ENCODE results near the gene WFDC1.
"Not testable (repeated sequence)": the region's sequence is repeated elsewhere in the genome, so short reads cannot be mapped to it uniquely, and the experiment has no call there.

WFDC1 gene

DNA sequence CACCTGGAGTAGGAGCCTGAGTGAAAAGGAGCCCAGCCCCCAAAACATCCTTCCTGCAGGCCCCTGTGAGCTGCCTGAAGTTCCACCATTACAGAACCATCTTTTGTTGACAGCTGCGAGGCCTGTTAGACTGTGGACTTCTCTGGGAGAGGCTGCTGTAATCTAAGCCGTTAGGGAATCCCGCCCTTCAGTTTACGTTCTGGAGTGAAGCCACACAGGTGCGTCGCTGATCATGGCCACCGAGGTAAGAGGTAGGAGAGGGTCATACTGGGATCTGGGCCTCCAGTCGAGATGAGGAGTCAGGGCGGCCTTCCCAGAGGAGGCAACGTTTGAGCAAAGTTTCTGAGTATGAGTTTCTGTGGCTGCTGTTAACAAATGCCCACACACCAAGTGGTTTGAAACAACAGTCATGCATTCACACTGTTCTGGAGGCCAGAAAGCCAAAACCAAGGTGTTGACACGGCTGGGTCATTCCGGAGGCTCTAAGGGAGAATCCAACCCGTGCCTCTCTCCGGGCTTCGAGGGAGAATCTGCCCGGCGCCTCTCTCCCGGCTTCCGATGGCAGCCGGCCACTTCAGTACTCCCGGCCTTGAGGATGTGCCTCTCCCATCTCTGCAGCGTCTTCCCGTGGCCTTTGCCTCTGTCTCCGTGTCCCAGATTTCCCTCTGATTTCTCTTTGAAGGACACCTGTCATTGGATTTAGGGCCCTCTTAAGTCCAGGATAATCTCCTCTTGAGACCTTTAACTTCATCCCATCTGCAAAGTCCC is 47.0 kb downstream of the WFDC1 start:
- no peak overlapping the region for H3K27ac Mint-ChIP-seq
- H3K4me1 Mint-ChIP-seq: no peaks in the 10 kb centered on the region
- peaks cover 8% of the 10 kb centered on the region for H3K9me3 Mint-ChIP-seq
- H3K4me3 Mint-ChIP-seq: no peak overlapping the region
- no peaks in the 10 kb centered on the region for H3K27me3 Mint-ChIP-seq
- H3K36me3 Mint-ChIP-seq: peaks cover 3% of the 10 kb centered on the region

DNA sequence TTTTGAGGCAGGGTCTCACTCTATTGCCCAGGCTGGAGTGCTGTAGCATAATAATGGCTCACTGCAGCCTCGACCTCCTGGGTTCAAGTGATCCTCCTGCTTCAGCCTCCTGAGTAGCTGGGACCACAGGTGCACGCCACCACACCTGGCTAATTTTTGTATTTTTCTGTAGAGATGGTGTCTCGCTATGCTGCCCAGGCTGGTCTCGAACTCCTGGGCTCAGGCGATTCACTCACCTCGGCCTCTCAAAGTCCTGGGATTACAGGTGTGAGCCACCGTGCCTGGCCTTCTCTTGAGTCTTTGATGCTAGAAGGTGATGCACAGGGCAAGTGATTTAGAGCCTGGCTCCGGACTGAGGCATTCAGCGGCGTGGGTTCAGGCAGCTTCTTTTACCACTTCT is 49.1 kb downstream of the WFDC1 start:
- H3K36me3 Mint-ChIP-seq, H3K4me1 Mint-ChIP-seq, H3K27ac Mint-ChIP-seq, H3K27me3 Mint-ChIP-seq, H3K9me3 Mint-ChIP-seq, H3K4me3 Mint-ChIP-seq: not testable (repeated sequence)

DNA sequence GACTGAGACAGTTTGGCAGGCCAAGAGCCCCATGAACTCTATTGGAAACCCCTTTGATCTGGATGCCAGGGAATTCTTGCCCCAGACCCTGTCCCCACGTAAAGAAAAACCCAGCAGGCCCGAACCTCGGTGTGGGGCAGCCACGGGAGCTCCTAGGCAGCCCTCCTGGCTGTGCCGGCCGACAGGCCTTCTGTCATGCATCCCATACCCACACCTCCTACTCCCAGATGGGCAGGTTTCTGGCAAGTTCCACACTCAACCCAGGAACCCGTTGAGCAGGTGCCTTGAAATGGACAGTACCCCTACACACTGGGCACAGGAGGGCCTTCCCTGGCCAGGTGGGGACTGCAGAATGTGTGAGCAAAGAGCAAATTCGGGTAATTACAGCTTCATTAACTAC is 50.1 kb downstream of the WFDC1 start:
- no peaks in the 10 kb centered on the region for H3K4me1 Mint-ChIP-seq

DNA sequence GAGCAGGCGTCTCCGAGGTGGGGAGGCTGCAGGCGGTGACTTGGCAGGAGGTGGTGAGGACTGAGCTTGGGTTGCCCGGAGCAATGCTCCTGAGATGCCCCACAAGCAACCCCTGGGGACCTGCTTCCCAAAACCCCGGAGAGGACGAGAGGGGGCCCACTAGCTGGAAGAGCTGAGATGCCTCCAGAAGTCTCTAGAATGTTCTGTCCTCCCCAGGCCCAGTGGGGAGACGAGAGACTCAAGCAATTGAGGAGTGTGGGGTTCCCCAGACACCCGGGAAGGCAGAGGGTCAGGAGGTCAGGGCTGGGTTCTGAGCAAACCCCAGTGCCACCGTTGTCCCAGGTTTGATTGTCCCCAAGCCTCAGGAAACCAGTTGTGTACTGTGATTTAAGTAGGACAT is 52.5 kb downstream of the WFDC1 start:
- Mint-ChIP-seq H3K4me1 (no peaks in the 10 kb centered on the region), H3K27ac (no peak overlapping the region), H3K4me3 (no peak overlapping the region), H3K9me3 (no peaks in the 10 kb centered on the region), H3K36me3 (no peaks in the 10 kb centered on the region), H3K27me3 (no peaks in the 10 kb centered on the region)

More for the DNA sequence above, 50.1 kb downstream of the WFDC1 start:
- H3K27me3 Mint-ChIP-seq: no peaks in the 10 kb centered on the region
- no peak overlapping the region for H3K4me3 Mint-ChIP-seq
- H3K36me3 Mint-ChIP-seq: no peaks in the 10 kb centered on the region
- no peak overlapping the region for H3K27ac Mint-ChIP-seq
- no peaks in the 10 kb centered on the region for H3K9me3 Mint-ChIP-seq

DNA sequence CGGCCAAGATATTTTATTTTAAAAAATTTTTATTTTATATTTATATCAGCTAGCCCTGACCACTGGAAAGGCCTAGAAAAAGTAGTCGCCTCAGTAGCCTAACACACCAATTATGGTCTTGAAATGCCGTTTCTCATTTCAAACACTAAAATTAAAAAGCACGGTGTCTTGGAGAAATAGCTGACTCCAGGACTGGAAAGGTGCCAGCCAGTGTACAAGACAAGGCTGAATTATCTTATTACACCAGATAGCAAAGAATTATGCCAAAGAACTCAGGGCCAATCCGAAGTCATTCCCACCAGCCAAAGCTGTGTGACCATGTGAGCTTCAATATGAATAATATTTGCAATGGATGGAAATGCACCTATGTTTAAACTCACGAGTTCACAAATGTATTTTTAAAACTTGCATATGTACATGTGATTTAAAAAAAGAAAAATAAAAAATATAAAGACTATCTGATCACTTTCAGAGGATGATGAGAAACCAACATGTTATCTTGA is 53.8 kb downstream of the WFDC1 start:
- H3K4me3 Mint-ChIP-seq: no peak overlapping the region
- H3K27me3 Mint-ChIP-seq: no peaks in the 10 kb centered on the region
- no peaks in the 10 kb centered on the region for H3K9me3 Mint-ChIP-seq
- no peaks in the 10 kb centered on the region for H3K4me1 Mint-ChIP-seq
- H3K36me3 Mint-ChIP-seq: no peaks in the 10 kb centered on the region
- no peak overlapping the region for H3K27ac Mint-ChIP-seq

DNA sequence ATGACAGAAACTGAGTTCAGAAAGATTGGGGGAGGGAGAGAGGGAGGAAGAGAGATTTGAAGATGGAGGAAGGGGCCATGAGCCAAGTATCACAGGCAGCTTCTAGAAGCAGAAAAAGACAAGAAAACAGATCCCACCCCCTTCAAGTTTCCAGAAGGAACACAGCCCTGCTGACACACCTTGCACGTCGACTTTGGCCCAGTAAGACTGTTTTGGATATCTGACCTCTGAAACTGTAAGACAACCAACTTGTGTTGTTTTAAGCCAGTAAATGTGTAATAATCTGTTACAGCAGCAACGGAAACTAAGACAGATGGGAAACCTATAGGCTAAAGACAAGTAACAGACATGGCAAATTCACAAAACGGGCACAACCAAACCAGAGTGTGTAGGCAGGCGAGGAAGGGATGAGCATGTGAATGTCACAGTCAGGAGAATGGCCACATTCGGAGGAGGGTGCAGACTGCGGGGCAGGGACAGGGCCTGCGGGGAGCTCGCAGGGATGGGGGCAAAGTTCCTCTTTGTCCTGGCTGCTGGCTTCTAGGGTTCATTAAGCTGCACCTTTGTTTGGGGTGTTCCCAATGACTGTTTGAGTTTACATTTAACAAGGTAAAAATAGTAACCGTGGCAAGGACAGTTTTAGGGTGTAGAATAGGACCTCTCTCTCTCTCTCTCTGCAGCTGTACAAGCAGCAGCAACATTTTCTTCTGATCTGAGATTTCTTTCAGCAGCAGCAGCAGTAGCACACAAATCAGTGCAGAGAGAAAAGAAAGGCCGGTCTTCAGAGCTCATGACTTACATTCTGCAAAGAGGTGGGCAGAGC is 55.4 kb downstream of the WFDC1 start:
- Mint-ChIP-seq H3K36me3 (no peaks in the 10 kb centered on the region), H3K4me3 (no peak overlapping the region), H3K27ac (no peak overlapping the region), H3K4me1 (no peaks in the 10 kb centered on the region), H3K9me3 (no peaks in the 10 kb centered on the region), H3K27me3 (no peaks in the 10 kb centered on the region)

DNA sequence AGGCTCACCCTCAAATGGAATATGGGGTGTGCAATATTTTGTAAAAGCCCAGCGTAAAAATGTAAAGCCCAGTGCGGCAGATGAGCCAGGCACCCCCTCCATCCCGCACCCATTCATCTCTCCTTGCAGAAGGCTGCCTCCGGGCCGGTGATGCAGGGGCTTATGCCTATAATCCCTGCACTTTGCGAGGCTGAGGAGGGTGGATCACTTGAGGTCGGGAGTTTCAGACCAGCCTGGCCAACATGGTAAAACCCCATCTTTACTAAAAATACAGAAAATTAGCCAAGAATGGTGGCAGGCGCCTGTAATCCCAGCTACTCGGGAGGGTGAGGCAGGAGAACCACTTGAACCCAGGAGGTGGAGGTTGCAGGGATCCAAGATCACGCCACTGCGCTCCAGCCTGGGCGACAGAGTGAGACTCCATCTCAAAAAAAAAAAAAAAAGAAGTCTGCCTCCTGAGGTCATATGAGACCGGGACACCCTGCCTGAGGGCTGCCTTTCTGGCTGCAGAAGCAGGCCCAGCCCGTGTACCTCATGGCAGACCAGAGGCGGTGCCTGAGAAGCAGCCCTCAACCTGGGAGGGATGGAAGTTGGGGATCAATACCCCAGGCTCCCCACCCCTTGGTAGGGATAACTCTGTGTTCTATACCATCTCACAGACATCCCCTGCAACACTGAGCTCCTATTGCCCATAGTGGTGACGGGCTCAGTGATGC is 56.2 kb downstream of the WFDC1 start:
- no peaks in the 10 kb centered on the region for H3K27me3 Mint-ChIP-seq
- no peaks in the 10 kb centered on the region for H3K36me3 Mint-ChIP-seq
- no peaks in the 10 kb centered on the region for H3K9me3 Mint-ChIP-seq
- H3K27ac Mint-ChIP-seq: no peak overlapping the region
- H3K4me3 Mint-ChIP-seq: no peak overlapping the region
- H3K4me1 Mint-ChIP-seq: no peaks in the 10 kb centered on the region

DNA sequence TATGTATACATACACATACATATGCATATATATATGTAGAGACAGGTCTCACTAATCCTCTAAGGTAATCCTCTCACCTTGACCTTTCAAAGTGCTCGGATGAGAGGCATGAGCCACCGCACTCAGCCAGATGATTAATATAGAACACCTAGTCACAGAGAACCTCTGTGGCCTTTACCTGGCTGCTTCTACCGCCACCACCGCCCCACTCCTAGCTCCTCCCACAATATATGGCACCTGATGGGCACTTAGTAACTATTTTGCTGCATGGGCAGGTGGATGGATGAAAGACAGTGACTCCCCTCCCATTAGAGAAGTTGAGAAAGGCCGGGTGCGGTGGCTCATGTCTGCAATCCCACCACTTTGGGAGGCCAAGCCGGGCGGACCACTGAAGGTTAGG is 57.0 kb downstream of the WFDC1 start:
- Mint-ChIP-seq H3K27me3 (no peaks in the 10 kb centered on the region), H3K9me3 (no peaks in the 10 kb centered on the region), H3K4me3 (no peak overlapping the region), H3K27ac (no peak overlapping the region), H3K36me3 (no peaks in the 10 kb centered on the region), H3K4me1 (no peaks in the 10 kb centered on the region)

DNA sequence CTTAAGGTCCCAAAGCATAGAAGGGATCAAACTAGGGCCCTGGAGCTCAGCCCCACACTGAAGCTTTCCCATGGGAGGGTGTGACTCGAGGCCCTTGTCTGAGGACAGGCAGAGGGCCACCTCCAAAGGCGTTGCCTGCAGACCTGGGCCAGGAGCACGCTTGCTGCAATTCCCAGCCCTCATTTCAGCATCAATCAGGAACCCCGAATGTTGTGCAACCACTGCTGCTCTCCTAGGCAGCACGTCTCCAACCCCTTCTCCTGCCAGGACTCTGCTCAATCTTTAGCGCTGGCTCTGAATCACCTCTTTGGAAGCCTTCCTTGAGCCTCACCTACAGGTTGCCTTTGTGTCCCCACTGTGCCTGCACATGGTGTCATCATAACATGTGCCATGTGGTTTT is 59.6 kb downstream of the WFDC1 start:
- Mint-ChIP-seq H3K9me3 (no peaks in the 10 kb centered on the region), H3K27me3 (no peaks in the 10 kb centered on the region), H3K36me3 (no peaks in the 10 kb centered on the region), H3K27ac (no peak overlapping the region), H3K4me1 (peaks cover 6% of the 10 kb centered on the region), H3K4me3 (no peak overlapping the region)

DNA sequence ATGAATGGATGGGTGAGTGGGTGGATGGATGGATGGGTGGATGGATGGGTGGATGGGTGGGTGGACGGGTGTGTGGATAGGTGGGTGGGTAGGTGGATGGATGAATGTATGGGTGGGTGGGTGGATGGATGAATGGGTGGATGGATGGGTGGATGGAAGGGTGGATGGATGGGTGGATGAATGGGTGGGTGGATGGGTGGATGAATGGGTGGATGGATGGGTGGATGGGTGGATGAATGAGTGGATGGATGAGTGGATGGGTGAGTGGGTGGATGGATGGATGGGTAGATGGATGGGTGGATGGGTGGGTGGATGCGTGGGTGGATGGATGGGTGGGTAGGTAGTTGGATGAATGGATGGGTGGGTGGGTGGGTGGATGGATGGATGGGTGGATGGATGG is 60.5 kb downstream of the WFDC1 start:
- Mint-ChIP-seq H3K27ac (no peak overlapping the region), H3K4me3 (no peak overlapping the region), H3K4me1 (peaks cover 14% of the 10 kb centered on the region), H3K9me3 (no peaks in the 10 kb centered on the region), H3K36me3 (no peaks in the 10 kb centered on the region), H3K27me3 (no peaks in the 10 kb centered on the region)

DNA sequence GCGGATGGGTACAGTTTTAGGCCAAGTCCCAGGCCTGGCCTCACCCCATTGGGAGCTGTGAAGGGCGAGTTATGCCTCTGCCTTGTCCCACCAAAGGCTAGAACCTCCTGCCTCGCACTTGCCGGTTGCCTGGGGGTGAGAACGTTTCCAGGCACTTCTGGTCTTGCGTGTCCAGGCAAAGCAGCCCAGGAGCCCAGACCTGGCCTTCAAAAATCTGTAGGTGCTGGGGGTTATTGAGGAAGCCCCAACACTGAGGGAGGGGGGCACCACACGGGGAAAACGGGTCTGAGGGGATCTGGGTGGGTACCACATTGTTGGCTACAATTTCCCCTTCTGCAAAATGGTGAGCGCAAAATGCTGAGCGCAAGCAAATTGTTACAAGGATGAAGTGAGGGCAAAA is 61.5 kb downstream of the WFDC1 start:
- Mint-ChIP-seq H3K9me3 (no peaks in the 10 kb centered on the region), H3K4me1 (peaks cover 23% of the 10 kb centered on the region), H3K27ac (no peak overlapping the region), H3K27me3 (no peaks in the 10 kb centered on the region), H3K36me3 (no peaks in the 10 kb centered on the region), H3K4me3 (no peak overlapping the region)

DNA sequence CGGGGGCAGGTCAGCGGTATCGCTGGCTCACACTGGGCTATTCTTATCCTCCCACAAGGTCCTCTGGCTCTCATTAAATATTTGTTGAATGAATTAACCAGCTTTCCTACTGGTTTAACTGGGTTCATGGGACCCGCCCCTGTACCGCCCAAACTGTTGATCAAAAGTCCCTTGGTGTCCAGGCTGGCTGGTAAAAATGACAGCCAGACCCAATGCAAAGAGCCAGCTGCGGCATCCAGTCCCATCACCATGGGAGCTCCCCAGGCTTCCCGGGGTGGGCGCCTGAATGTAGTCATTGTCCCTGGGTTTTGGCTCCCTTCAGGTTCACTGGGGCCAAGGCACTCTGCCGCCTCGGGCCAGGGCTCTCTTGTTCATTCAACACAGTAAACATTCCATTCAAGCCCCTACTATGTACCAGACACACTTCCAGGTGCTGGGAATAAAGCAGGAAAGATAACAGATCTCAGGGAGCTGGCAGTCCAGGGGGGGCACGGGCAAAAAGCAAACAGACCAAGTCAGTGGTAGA is 62.0 kb downstream of the WFDC1 start:
- Mint-ChIP-seq H3K9me3 (no peaks in the 10 kb centered on the region), H3K4me3 (no peak overlapping the region), H3K27me3 (no peaks in the 10 kb centered on the region), H3K4me1 (peaks cover 23% of the 10 kb centered on the region), H3K27ac (no peak overlapping the region), H3K36me3 (no peaks in the 10 kb centered on the region)

DNA sequence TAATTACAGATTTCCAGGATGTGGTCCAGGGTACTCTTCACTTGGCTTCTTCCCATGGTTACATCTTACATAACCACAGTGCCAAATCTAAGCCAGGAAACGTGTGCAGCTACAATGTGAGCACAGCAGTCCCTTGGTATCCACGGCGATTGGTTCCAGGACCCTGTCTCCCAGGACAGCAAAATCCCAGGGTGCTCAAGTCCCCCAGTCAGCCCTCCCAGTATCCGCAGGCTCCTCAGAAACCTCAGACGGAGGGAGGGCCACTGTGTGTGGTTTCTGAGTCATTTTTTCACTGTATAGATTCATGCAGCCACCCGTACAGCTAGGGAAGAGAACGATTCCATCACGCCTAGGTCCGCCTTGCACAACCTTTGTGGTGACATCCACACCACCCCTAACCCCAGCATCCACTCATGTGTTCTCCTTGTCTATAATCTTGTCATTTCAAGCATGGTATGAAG is 62.5 kb downstream of the WFDC1 start:
- Mint-ChIP-seq H3K36me3 (no peaks in the 10 kb centered on the region), H3K27me3 (no peaks in the 10 kb centered on the region), H3K27ac (no peak overlapping the region), H3K9me3 (no peaks in the 10 kb centered on the region), H3K4me1 (peaks cover 23% of the 10 kb centered on the region), H3K4me3 (no peak overlapping the region)

DNA sequence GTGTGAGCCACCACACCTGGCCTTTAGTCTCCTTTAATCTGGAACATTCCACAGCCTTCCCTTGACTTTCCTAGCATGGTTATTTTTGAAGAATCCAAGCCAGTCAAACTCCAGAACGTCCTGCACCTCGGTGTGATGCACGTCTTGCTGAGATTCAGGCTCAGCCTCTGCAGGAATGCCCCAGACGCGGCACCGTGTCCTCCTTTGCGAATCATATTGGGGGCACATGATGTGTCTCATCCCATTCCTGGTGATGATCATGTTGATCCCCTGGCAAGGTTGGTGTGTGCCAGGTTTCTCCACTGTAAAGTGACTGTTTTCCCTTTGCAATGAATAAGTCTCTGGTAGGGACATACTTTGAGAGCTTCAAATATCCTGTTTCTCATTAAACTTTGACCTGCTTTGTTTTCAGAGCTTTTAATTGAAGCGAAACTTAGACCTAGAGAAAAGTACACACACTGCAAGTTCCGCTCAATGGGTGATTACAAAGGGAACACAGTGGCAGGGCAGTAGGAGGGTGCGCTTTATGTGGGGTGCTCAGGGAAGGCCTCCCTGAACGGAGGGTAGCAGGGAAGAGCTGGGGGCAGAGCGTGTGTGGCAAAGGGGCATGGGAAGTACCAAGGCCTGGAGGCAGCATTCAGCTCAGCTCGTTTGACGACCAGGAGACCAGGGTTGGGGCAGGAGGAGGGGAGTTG is 64.1 kb downstream of the WFDC1 start:
- Mint-ChIP-seq H3K4me3 (no peak overlapping the region), H3K4me1 (peaks cover 23% of the 10 kb centered on the region), H3K27me3 (no peaks in the 10 kb centered on the region), H3K36me3 (no peaks in the 10 kb centered on the region), H3K9me3 (no peaks in the 10 kb centered on the region), H3K27ac (peak overlapping the region; percentile 30)

DNA sequence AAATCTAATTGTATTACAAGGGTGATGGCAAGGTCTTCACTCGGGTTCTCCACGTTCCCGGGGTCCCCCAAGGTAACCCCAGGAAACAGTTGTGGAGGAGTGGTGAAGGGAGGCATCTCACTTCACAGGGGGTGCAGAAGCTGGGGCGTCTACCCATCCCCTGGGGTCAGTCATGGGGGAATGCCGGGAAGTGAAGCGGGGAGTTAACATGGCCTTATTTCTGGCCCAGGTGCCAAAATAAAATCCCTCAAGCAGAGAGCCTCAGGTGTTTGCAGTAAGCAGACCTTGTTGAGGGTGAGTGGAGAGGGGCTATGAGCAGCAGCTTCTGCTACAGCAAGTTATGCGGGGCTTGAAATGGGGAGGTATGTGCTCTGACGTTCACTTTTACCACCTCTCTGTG is 64.6 kb downstream of the WFDC1 start:
- Mint-ChIP-seq H3K36me3 (no peaks in the 10 kb centered on the region), H3K4me1 (peaks cover 23% of the 10 kb centered on the region), H3K27me3 (peaks cover under 1% of the 10 kb centered on the region), H3K9me3 (no peaks in the 10 kb centered on the region), H3K4me3 (no peak overlapping the region), H3K27ac (no peak overlapping the region)

All from activated naive CD4-positive, alpha-beta T cell treated with anti-CD3 and anti-CD28 coated beads, Interleukin-2, amount 50 U/mL, for 24 hours (primary cell).